Measurements from ENCODE around the gene SEC16B. TPM values are rescaled to one million over a fixed set of nuclear protein-coding genes. Genes with fewer than 3 reads are reported as not detected.

Gene SEC16B
- total and polyA plus RNA-seq, 2 of the 13 experiments (the other 11 are each of a cell fraction or from before 2014, with no cell fraction given): 4.6 to 5.8 TPM

GRCh38 chr1:177950506-177950905 is 19.4 kb downstream of the SEC16B start:
- in situ Hi-C loops (cut with HindIII; ENCODE audit: extremely low pct_ligation_motif_present, low pct_unique_long_range_greater_than_20kb) (no loop called here), intact Hi-C loops (cut with micrococcal nuclease; ENCODE audit: unreplicated experiment) (no loop called here)
- CTCF ChIA-PET (ENCODE audit: low intra/inter-chr PET ratio, low total read pairs): no interaction called here
- no peaks in the 10 kb centered on the region for H3K9me3 ChIP-seq (ENCODE audit: low read length)
- DNase-seq (ENCODE audit: low spot score) (no peak), ATAC-seq (no peak), FAIRE-seq (no peak)
- no peak overlapping the region for H2AFZ ChIP-seq (ENCODE audit: low read length)
- TF ChIP-seq RELA (CRISPR knock-in tag; IDR thresholded peaks at IDR 0.05): no peak
- no peak overlapping the region for H3K4me2 ChIP-seq (ENCODE audit: low read depth, low read length)
- POLR2A ChIA-PET: no interaction called here
- H3K4me3 ChIP-seq (replicated peaks in 1 of 3; ENCODE audit: insufficient read depth in 1 of 3, low read depth in 2 of 3, low read length in 3 of 3): no peak overlapping the region
- BruUV-seq (replicated peaks): no TSS peak
- no peaks in the 10 kb centered on the region for H3K79me2 ChIP-seq (ENCODE audit: insufficient read depth, low read length)
- no peaks in the 10 kb centered on the region for H4K20me1 ChIP-seq (ENCODE audit: insufficient read depth, low read length)
- H3K27ac ChIP-seq (ENCODE audit: extremely low read length, insufficient read depth, low read length): no peak overlapping the region
- no peak overlapping the region for H3K9ac ChIP-seq (ENCODE audit: insufficient read depth, low read depth, low read length)
- no peaks in the 10 kb centered on the region for H3K27me3 ChIP-seq (ENCODE audit: control insufficient read depth in 1 of 2, insufficient read depth in 2 of 2, low read length in 2 of 2)
- H3K36me3 ChIP-seq (replicated peaks in 1 of 2; ENCODE audit: control insufficient read depth in 1 of 2, insufficient read depth in 2 of 2, low read length in 2 of 2): peaks cover 0 to 10% of the 10 kb centered on the region in 2 experiments; a peak in 2 of 5 replicates
- 0 out of 2 replicates have a peak, but pooled peaks cover 5% of the 10 kb centered on the region for H3K4me1 ChIP-seq (ENCODE audit: insufficient read depth, low read length)

- no TSS peak for BruUV-seq (replicated peaks)
- ATAC-seq: peak; percentile 65
- peak; percentile 88 for FAIRE-seq
- intact Hi-C loops (cut with micrococcal nuclease; ENCODE audit: unreplicated experiment): loop anchor here (2.0 to 5.0 kb wide), 3 partner anchors 244 to 521 kb away; no protein-coding TSS in a partner anchor
- H4K20me1 ChIP-seq (ENCODE audit: insufficient read depth, low read length): no peaks in the 10 kb centered on the region
- peak; percentile 48 for DNase-seq (ENCODE audit: low spot score)
- 35% methylated on average over 8 of the region's 8 CpGs for WGBS (ENCODE audit: low lambda C conversion rate)
- ChIA-PET POLR2A (no interaction called here), CTCF (ENCODE audit: low intra/inter-chr PET ratio, low total read pairs) (interaction anchor here (0.8 to 1.5 kb wide), 4 partner anchors 83 to 241 kb away, joined by 3 to 8 read pairs (median 6); no protein-coding TSS in a partner anchor)
- H2AFZ ChIP-seq (ENCODE audit: low read length): no peak overlapping the region
- peaks cover 1 to 14% of the 10 kb centered on the region in 2 experiments; a peak in 3 of 5 replicates for H3K36me3 ChIP-seq (replicated peaks in 1 of 2; ENCODE audit: control insufficient read depth in 1 of 2, insufficient read depth in 2 of 2, low read length in 2 of 2)
- no peaks in the 10 kb centered on the region for H3K9me3 ChIP-seq (ENCODE audit: low read length)
- H3K9ac ChIP-seq (ENCODE audit: insufficient read depth, low read depth, low read length): no peak overlapping the region
- H3K4me2 ChIP-seq (ENCODE audit: low read depth, low read length): no peak overlapping the region
- no peaks in the 10 kb centered on the region for H3K79me2 ChIP-seq (ENCODE audit: insufficient read depth, low read length)
- H3K4me1 ChIP-seq (ENCODE audit: insufficient read depth, low read length): 0 out of 2 replicates have a peak, but pooled peaks cover 5% of the 10 kb centered on the region
- no peak overlapping the region for H3K4me3 ChIP-seq (replicated peaks in 1 of 3; ENCODE audit: insufficient read depth in 1 of 3, low read depth in 2 of 3, low read length in 3 of 3)
- no peak overlapping the region for H3K27ac ChIP-seq (ENCODE audit: extremely low read length, insufficient read depth, low read length)
- in situ Hi-C loops (cut with HindIII; ENCODE audit: extremely low pct_ligation_motif_present, low pct_unique_long_range_greater_than_20kb): loop anchor here (25.0 kb wide), 1 partner anchor 1036 kb away; no protein-coding TSS in a partner anchor
- no peaks in the 10 kb centered on the region for H3K27me3 ChIP-seq (ENCODE audit: control insufficient read depth in 1 of 2, insufficient read depth in 2 of 2, low read length in 2 of 2)
- TF ChIP-seq IKZF5 (CRISPR knock-in tag; IDR thresholded peaks at IDR 0.05) (0 out of 2 replicates have a peak, but pooled peaks have one; percentile 38), SYNCRIP (IDR thresholded peaks at IDR 0.05; ENCODE audit: insufficient read depth, low read depth, low read length) (no peak), CTCF (CRISPR knock-in tag; IDR thresholded peaks at IDR 0.05) (peak; percentile 79), SNAPC5 (CRISPR knock-in tag; IDR thresholded peaks at IDR 0.05; ENCODE audit: borderline replicate concordance) (no peak), ARNT (IDR thresholded peaks at IDR 0.05) (no peak), RAD21 (CRISPR knock-in tag; IDR thresholded peaks at IDR 0.05) (peak; percentile 56; the same call in 1 of the 2 replicates), SMC3 (IDR thresholded peaks at IDR 0.05; ENCODE audit: low read length) (peak; percentile 92), HMGXB4 (CRISPR knock-in tag; IDR thresholded peaks at IDR 0.05; ENCODE audit: borderline replicate concordance in 1 of 2, low read depth in 1 of 2) (0 out of 4 replicates have a peak, but pooled peaks of 1 of the 2 experiments have one; percentile 46)
Measured at GRCh38 chr1:177948336-177948972, 21.4 kb downstream of the SEC16B start.

Measured in HepG2 (cell line).